GM21447 (cell line): ENCODE results near the gene CENPU.
"Not testable (repeated sequence)": the region's sequence is repeated elsewhere in the genome, so short reads cannot be mapped to it uniquely, and the experiment has no call there.

ENCODE experiments used
- ATAC-seq: cut with Tn5 transposase; IDR thresholded peaks from one replicate; pipeline ENCODE4 v1.9.1; 2021; ENCODE audit not compliant: unreplicated experiment

The CENPU gene

DNA sequence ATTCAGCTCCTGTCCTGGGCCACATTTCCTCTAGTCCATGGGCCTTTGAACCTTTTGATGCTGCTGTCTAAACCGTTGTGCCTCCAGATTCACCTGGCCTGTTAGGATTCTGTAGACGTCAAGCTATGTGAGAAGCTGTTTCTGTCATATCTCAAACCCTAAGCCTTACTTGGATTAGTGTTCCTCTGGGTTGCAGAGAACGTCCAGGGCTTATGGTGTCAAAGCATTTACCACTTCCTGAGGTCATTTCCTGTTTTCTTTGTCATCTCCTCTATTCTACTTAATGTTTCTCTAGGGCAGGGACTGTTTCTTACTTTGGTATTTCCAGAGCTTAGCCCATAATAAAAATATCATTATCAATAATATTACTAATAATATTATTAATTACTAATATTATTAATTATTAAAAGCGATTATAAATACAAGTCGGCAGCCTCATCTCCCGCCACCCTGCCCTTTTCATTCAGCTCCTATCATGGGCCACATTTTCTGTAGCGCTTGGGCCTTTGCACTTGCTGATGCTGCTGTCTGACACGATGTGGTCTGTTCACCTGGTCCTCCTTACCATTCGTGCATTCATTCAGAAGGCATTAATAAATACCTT is 65.3 kb downstream of the CENPU start:
- no peak for ATAC-seq

DNA sequence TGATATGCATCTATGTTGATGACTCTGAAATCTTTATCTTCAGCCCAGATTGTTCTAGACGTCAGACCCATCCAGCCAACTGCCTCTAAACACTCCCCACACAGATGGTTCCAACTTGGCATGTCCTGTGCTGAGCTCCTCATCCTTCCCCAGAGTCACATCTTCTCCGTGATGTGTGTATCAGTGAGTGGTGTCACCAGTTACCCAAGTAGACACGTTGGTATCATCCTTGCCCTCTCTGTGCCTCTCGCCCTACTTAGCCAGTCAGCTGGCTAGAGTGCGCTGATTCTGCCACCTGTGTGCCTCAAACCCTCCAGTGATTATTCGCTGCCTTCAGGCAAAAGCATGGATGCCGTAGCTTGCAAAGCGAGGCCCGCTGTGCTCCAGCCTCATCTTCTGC is 65.8 kb downstream of the CENPU start:
- ATAC-seq: no peak

DNA sequence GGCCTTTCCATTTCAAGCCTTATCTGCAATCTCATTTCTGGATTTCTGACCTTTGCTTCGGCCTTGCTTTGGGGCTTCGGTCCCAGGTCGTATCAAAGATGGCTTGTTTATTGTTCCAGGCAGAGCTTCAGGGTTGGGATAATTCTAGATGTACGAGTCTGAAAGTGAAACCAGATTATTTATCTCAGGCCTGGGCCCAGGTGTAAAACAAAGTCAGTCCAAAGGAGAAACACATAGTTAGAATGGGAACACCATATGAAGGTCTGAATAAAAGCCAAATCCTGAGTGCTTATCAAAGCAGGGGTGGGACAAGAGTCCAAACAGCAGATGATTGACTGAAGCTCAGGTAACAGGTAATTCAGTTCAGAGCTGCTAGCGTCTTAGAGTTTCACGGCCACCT is 67.2 kb downstream of the CENPU start:
- ATAC-seq: no peak

DNA sequence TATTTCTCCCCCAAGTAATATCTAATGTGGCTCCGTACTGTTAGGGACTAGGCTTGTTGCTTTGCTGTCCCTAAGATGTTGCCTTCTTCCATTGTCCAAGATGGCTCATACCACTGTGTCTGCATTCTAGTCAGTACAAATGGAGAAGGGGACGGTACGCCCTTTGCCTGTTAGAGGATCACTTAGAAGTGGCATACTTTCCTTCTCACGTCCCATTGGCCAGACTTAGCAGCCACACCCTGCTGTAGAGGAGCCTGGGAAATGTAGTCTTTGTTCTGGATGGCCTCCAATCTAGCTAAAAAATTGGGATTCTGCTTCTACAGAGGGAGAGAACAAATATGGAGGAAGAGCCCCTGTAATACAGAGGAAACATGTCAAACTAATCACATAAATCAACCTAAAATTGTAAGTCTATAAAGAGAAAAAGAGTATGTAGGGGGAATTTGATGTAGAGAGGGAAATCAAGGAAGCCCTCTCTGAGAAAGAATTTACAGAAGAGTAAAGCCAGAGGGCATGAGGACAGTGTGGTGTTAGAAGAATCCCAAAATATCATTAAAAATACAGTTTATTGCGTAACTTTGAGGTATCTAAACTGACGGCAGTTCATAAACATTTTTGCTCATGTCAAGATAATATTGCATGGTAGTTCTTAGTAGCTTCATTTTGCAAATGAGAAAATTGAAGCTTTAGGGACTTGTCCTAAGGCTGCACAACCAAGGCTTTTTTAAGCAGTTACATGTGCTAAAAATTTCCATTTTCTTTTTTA is 69.3 kb downstream of the CENPU start:
- ATAC-seq: no peak

DNA sequence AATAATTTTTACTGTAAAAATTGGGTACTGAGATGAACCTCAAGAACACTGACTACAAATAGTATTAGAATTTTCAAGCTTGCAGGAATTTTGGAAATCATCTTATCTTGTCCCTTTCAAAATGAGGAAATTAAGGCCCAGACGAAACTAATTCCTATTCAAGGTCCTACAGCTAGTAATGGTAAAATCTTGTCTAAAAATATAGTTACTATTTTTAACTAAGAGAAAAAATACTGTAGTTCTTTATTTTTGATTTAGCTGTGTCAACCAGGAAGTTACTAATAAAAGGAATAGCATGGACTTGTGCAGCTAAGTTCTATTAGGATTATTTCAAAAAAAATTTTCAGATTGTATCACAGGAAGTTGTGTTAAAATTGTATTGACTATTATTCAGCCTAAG is 71.7 kb downstream of the CENPU start:
- ATAC-seq: no peak

DNA sequence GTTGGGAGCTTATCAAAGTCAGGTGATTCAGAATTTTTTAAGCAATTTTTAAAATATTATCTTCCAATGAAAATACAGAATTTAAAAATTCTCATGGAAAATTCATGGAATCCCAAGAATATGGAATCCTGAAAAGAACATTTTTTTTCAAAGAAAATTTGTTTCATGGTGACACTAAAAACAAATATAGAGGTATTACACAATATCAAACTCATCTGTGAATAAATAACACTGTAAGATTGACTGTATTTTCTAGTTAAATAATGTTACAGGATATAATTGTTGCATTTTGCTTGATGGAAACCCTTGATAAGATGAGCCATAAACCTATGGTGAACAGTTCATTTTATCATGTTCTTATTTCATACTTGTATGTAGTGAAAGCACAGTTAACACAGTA is 72.9 kb downstream of the CENPU start:
- ATAC-seq: no peak

DNA sequence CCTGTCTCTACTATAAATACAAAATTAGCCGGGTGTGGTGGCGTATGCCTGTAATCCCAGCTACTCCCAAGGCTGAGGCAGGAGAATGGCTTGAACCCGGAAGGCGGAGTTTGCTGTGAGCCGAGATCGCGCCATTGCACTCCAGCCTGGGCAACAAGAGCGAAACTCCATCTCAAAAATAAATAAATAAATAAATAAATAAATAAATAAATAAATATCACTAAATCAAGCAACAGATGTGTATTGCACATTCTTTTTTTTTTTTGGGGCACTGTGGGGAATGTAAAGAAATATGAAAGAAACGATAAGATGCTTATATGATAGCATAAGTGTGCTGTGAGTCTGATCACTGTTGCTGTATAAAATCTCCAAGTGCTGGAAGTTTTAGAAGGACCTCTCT is 76.1 kb downstream of the CENPU start:
- ATAC-seq: not testable (repeated sequence)

DNA sequence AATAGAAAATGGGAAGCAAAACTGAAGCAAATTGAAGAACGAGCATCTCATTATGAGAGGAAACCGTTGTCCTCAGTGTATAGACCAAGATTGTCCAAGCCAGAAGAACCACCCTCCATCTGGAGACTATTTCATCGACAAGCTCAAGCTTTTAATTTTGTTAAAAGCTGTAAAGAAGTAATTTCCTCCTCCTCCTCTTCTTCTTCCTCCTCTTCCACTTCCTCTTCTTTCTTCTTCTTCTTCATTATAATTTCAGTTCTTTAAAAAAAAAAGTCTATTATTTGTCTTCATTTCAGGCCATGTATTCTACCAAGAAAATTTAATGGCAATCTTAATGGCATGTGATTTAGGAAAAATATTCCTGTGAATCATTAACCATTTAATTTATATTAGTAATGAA is 76.8 kb downstream of the CENPU start:
- ATAC-seq: no peak

DNA sequence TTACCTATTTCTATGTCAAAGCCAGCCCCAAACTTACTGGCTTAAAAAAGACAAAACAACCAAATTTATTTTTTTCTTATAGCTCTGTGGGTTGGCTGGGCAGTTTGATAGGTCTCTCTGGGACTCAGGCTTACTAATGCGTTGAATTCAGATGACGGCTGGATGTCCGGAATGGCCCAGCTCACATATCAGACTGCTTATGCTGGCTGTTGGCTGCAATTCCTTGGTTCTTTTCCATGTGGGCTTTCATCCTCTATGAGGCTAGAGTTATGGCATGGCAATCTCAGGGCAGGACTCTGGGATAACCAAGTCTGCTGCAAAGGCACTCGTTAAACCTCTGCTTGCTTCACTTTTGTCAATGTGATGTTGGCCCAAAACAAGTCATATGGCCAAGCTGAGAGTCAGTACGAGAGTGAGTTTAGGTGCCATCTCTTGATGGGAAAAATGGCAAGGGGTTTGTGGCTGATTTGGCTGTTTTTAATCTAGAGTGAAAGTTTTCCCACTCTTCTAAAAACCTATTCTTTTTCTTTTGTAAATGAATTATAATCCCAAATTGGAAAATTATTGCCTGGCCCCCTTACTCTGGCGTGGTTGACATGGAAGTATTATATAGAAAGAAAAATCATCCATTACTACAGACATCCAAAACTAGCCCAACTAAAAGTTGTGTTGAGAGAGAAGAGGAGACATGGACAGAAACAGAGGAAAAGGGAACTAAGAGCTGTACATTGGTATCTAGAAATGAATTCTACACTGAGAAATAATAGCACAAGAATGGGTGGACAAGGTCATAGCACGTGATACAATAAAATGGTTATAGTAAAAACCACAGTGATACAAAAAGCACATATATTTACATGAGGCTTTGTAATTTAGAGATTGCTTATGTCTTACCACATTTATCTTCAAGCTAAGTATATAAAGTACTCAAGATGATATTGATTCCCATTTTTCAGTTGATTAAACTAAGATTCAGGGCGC is 77.7 kb downstream of the CENPU start:
- no peak for ATAC-seq

DNA sequence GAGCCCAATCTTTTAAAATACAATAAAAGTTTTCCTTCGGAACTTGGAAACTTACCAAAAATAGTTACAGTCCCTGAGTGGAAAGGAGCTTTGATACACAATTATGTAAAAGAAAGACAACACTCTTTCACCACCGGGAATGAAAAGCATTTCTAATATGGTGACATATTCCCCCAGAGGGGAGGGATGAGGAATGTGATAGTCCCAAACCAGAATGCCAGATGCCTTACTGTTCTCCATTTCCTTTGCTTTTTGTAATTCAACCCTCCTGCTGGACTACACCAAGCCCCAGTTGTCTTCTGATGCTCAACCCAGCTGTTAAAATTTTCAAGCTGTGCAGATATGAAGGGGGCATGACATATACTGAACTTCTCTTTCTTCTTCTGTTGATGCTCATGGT is 80.2 kb downstream of the CENPU start:
- no peak for ATAC-seq

DNA sequence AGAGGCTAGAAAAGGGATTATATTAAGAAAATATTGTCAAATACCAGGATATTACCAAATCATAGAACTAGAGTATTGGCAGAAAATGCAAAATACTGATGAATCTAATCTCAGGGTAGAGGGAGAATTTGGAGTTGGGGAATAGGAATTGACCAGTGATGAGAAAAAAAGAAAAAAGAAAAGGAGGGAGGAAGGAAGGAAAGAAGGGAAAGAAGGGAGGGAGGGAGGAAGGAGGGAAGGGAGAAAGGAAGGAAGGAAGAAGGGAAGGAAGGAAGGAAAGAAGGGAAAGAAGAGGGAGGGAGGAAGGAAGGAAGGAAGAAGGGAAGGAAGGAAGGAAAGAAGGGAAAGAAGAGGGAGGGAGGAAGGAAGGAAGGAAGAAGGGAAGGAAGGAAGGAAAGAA is 81.2 kb downstream of the CENPU start:
- ATAC-seq: not testable (repeated sequence)

DNA sequence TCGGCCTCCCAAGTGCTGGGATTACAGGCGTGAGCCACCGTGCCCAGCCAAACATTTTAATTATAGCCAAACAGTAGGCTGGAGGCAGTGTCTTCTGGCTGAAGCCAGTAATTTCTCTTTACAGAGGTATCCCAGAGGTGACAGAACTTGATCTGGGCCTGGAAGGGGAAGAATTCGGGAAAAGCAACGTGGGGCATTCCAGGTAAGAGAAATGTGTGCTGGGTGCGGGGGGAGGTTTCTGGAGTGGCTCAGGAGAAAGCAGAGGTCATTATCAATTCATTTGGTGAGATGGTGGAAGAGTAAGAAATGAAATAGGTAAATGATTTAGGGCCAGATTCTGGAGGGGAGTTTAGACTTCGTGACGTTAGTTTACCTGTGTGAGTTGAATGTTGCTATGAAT is 82.0 kb downstream of the CENPU start:
- no peak for ATAC-seq

DNA sequence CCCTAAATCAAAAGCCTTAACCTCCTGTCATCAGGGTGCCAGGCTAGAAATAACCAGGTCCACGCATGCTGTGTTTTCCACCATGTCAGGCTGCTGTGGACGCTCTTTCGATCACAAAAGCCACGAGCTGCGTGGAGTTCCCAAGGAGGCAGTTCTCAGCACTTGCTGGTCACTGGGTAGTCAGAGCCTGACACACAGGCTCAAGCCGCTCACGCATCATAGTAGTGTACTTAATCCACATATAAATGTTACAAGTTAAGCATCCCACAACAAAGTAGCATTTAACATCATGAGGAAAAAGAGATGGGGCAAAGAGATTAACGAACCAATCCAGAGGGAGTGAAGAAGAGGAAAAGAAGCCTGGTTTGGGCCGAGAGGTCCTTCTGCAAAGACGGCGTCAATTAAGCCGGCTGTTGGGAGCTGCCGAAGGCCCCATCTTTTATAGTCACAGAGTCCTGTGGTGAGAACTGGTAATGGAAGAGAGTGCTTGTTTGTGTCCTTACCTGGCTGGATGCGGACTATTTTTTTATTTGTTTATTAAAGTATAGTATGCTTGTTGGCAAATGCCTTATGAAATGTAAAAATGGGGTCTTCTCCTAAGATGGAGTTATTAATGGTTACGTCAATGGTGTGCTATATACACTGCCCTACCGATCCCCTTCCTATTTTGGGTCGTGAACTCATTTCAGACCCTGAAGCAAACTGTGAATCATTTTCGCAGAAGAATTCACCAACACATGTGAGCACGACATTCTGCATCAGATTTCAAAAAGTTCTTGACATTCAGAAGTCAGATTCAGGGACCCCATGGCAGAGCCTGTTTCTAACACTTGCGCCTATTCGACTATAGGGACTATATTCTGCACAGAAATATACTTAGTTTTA is 83.7 kb downstream of the CENPU start:
- ATAC-seq: peak; percentile 13

DNA sequence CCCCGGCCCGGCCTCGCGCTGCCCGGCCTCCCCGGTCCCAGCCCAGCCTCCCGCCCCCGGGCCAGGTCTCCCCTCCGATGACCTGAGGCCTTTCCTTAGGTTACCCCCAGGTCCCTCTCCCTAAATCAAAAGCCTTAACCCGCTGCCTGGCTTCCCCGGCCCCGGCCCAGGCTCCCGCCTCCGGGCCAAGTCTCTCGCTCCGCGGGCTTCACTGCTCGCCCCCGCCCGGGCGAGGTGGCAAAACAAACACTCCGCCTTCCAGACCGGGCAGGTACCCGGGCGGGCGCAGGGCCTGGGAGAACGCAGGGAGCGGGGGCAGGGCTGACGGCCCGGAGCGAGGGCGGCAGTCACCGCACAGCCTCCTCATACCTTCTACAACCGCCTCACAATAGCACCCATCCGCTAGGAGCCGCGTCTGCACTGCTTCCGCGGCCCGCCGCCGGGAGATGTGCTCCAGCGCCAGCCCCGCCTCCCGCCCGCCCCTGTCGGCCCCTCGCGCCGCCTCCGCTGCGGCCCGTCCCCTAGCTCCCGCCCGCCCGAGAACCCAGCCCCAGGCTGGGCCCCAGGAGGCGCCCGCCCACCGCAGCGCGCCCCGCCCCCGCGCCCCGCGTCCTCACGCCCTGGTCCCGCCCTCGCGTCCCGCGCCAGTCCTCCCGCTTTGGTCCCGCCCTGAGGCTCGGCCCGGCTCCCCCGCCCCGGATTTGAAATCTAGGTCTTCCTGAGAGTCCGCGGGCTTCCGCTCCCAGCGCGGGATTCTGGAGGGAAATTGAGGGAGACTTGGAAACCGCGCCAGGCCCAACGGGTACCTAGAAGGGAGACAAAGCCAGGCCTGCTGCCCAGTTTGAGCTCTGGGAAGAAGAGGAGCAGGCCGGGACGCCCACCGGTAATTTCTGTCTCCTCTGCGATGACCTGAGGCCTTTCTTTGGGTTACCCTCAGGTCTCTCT is 84.6 kb downstream of the CENPU start, which contains the start of the genes CASP3 and PRIMPOL:
CASP3 (minus strand) TSS at position 422 of the 945 bp plus-strand sequence. CDS start 10,994 bp downstream, outside the sequence.
PRIMPOL (plus strand) TSS at position 713 of the 945 bp plus-strand sequence. CDS start 7,403 bp downstream, outside the sequence.
- peak; percentile 79 for ATAC-seq

DNA sequence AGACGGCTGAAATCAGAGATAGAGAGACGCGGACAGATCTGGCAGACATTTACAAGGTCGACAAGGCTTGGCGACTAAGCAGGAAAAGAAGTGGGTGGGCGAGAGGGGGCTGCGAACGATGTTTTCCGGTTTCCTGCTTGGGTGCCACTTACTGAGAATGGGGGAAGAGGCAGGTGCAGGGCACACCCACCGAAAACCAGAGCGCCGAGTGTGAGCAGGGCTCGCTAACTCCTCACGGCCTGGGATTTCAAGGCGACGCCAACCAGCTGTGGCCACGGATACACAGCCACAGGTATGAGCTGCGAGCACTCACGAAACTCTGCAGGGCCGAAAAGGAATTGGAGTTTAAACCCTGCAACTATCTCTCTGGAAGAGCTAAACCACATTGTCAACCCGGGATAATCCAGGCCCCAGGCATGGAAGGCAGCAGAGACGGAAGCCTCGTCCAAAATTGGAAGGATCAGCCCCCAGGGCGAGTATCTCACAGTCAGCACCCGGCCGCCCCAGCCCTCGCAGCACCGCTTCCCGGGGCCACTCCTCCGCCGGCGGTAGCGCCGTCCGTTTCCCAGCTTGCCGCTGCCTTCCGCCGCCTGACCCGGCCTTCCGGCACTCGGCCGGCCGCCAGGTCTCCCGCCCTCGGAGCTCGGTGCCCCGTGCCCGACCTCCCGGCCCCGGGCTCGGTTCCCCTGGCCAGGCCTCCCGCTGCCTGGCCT is 85.4 kb downstream of the CENPU start:
- ATAC-seq: peak; percentile 35

DNA sequence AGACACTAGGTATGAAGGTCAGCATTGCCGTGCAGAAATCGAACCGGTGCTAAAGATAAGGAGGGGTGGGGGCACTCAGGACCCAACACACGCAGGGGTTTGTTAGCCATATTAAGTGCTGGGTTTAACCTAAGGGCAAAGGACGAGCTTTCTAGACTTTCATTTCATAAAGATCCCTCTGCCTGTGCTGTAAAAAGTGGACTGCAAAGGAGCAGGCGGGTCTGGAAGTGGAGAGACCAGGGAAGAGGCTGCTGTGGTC is 85.9 kb downstream of the CENPU start:
- ATAC-seq: no peak

DNA sequence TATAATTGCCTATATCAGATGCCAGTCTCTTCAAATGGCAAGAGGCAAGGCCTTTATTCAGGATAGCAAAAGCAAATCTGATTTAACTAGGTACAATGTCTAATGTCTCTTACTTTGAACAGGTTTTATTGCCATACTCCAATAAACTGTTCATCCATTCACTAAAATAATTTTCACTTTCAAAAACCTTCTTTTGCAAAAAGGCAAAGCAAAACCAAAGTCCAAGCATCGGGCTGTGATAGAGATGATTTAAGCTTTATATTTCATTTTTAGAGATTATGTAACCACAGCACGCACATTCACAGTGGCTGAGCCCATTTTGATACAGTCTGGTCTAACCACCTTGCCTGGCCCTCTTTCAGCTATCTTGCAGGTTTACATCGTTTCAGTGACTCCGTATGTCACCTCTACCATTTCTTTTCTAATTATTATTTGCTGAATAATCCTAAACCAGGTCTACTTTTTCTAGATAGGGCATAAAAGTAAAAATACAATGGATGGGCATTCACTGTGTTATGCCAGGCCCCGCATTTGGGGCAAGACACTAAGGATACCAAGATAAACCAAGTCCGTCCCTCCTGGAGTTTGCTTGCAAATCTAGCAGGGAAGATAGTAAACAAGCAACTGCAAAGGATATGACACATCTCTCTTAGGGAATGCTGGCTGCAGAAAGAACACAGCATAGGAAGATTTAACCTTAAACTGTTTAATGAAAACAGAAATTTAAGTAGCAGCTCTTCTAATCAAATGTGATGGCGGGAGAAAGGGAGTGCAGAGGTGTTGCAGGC is 86.4 kb downstream of the CENPU start:
- ATAC-seq: no peak
